Astrocyte of the spinal cord (primary cell): ENCODE data around the gene TGM6.

Experiments
- DNase-seq: peaks from one replicate; pipeline ENCODE4 v3.0.0; 2011; ENCODE audit warnings: low read depth, low spot score
- H3K4me3 ChIP-seq: 2 replicates; pipeline ENCODE4 v1.5.1; 2011; ENCODE audit warnings: low read depth, mild to moderate bottlenecking, low read length, moderate library complexity
- in situ Hi-C: cut with HindIII; loops from 2 replicates; pipeline ENCODE4 v1.10.0; 2017; ENCODE audit warnings: low sequenced_read_pairs
- TF ChIP-seq, protein P1 (sequence below): IDR thresholded peaks from 2 replicates; pipeline ENCODE4 v1.5.1; 2012; ENCODE audit warnings: low read depth, mild to moderate bottlenecking, low read length, inconsistent platforms

Gene TGM6

DNA sequence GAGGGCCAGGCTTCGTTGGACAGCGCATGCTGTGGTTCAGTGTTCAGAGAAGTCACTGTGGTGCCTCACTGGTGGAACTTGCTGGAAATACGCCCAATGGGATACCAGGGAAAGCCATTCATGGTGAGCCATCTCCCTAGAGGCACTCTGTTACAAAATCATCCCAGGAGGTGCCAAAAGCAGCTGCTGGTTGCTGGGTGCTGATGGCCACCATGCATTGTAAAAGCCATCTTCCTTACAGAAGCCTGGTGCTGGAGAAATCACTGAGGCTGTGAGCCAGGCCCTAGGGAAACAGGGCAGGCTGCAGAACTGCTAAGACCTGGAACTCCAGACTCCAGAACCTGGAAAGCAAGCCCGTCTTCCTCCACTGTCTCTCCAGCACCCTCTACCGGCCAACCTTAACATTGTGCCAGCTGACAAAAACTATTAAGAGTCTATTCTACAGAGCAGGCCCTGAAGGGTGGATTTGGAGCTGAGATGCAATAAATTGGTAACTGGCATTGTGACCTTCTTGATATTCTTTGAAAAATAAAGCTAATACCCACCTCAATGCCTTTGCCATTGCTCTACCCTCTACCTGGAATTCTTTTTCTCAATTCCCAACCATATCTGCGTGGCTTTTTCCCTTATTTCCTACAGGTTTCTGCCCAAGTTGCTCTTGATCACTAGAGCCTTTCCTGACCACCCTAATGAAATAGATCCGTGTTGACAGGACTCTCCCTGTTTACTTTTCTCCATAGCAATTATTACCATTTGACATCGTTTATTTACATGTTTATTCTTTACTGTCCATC, 71.4 kb downstream of the TGM6 start:
- TF ChIP-seq, protein P1, sequence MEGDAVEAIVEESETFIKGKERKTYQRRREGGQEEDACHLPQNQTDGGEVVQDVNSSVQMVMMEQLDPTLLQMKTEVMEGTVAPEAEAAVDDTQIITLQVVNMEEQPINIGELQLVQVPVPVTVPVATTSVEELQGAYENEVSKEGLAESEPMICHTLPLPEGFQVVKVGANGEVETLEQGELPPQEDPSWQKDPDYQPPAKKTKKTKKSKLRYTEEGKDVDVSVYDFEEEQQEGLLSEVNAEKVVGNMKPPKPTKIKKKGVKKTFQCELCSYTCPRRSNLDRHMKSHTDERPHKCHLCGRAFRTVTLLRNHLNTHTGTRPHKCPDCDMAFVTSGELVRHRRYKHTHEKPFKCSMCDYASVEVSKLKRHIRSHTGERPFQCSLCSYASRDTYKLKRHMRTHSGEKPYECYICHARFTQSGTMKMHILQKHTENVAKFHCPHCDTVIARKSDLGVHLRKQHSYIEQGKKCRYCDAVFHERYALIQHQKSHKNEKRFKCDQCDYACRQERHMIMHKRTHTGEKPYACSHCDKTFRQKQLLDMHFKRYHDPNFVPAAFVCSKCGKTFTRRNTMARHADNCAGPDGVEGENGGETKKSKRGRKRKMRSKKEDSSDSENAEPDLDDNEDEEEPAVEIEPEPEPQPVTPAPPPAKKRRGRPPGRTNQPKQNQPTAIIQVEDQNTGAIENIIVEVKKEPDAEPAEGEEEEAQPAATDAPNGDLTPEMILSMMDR: peak; percentile 93
- no peak overlapping the region for H3K4me3 ChIP-seq
- in situ Hi-C loops: no loop called here
- peak; percentile 67 for DNase-seq

DNA sequence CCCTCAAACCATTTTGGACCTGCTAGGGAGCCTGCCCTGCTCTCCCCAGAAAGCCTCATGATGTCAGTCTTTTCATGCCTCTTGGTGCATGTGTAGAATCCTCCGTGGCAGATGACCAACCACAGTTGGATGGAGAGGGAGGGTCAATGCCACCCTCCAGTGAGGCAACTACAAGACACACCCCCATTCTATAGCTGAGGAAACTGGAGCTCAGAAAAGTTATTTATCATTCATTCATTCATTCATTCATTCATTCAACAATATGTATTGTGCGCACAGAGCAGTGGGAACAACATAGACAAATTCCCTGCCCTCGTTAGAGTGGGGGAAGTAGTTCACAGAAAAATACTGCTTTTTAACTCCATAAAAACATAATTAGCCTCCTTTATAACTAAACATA, 73.1 kb downstream of the TGM6 start:
- TF ChIP-seq, protein P1: no peak
- in situ Hi-C loops: no loop called here
- no peak overlapping the region for H3K4me3 ChIP-seq
- DNase-seq: no peak

DNA sequence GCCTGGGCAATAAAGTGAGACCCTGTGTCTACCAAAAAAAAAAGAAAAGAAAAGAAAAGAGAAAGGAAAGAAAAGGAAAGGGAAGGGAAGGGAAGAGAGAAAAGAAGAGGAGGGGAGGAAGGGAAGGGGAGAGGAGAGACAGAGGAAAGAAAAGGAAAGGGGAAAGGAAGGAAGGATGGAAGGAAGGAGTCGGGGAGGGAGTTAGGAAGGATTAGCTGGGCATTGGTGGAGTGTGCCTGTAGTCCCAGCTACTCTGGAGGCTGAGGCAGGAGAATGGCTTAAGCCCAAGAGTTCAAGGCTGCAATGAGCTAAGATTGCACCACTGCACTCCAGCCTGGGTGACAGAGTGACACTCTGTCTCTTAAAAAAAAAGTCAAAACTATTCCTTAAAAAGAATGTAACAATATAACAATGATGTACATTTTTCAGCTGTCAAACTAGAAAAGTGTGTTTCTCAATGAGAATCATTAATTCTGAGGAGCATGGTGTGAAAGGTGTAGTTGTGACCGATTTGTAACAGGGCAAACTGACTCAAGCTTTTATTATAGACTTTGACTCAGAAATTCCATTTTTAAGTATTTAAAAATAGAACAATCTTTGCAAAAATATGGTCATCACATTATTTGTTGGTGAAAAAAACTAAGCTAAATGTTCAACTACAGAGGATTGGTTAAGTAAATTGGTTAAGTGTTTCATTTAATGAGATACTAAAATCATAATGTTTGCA, 75.2 kb downstream of the TGM6 start:
- no peak overlapping the region for H3K4me3 ChIP-seq
- DNase-seq: no peak
- in situ Hi-C loops: no loop called here
- TF ChIP-seq, protein P1: no peak

DNA sequence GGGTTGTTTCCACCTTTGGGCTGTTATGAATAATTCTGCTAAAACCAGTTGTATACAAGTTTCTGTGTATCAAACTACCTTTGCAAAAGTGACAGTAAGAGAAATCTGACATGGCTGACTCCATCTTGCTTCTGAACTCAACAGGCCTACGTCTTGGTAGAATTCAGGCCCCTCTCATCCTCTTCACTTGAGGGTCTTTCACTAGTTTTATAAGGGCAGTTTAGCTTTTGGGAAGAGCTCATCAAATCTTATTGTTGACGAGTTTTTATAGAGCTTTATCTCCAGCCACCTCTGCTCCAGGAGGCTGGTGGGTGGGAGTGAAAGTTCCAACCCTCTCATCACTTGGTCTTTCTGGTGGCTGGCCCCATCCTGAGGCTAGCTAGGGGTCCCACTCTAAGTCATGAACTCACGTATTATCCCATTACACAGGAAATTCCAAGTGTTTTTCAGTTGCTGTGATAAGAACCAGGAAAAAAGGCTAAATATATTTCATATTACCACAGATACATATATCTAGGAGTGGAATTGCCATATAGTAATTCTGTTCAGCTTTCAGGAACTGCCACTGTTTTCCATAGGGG, 78.3 kb downstream of the TGM6 start:
- in situ Hi-C loops: no loop called here
- DNase-seq: no peak
- H3K4me3 ChIP-seq: no peak overlapping the region
- TF ChIP-seq, protein P1: no peak

GRCh38 chr20:2459981-2460751, 79.5 kb downstream of the TGM6 start:
- in situ Hi-C loops: no loop called here
- H3K4me3 ChIP-seq: no peak overlapping the region
- no peak for DNase-seq
- TF ChIP-seq, protein P1: no peak

DNA sequence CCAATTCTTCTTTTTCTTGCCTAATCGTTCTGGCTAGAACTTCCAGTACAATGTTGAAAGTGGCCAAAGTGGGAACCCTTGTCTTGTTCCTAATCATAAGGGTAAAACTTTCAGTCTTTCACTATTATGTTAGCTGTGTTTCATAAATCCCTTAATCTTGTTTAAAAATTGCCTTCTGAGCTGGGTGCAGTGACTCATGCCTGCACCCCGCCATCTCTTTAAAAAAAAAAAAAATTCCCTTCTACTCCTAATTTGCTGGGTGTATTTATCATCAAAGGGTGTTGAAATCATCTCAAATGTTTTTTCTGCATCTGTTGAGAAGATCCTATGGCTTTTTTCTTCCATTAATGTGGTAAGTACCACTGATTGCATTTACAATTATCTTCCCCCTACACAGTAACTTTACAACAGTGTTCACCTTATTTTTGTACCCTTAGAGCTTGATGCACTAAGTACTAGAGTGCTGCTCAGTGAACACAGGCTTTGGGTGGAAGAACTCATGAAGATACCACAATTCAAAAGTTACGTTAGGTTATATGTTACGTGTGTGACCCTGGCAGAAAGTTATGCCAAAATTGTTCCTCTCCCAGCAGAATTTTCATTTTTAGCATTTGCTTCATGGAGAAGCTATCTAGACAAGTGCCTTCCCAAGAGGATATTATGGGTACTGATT, 80.2 kb downstream of the TGM6 start:
- TF ChIP-seq, protein P1: no peak
- in situ Hi-C loops: no loop called here
- no peak overlapping the region for H3K4me3 ChIP-seq
- no peak for DNase-seq
